Stomach (tissue), 4 donors: Measurements from ENCODE around the gene NDUFS5.

ENCODE experiments used
- EP300 ChIP-seq: sonication (generic); formaldehyde crosslinking; IDR thresholded peaks from one replicate; pipeline ENCODE4 v1.6.1; 2017; ENCODE audit warnings: antibody characterized with exemption
- POLR2A ChIP-seq, 4 donors: fragments of 450-650 bp; IDR thresholded peaks; one replicate each; pipeline ENCODE4 v1.6.1; 2016; ENCODE audit warnings: antibody characterized with exemption in 4 of 4, control low read depth in 2 of 4, mild to moderate bottlenecking in 1 of 4, moderate library complexity in 1 of 4
- POLR2AphosphoS5 ChIP-seq, 3 donors: sonication (generic); formaldehyde crosslinking; IDR thresholded peaks; one replicate each; pipeline ENCODE4 v1.6.1; 2016; ENCODE audit warnings: antibody characterized with exemption in 3 of 3
- TF ChIP-seq, protein P1 (sequence below), 7 experiments: fragments of 450-650 bp in 4 of 7; fragments of 200-600 bp in 3 of 7; sonication (generic) in 3 of 7; IDR thresholded peaks; one replicate each; pipeline ENCODE4 v1.5.1; 2016 to 2019; ENCODE audit warnings: antibody characterized with exemption in 7 of 7, control low read depth in 2 of 7, mild to moderate bottlenecking in 1 of 7

DNA sequence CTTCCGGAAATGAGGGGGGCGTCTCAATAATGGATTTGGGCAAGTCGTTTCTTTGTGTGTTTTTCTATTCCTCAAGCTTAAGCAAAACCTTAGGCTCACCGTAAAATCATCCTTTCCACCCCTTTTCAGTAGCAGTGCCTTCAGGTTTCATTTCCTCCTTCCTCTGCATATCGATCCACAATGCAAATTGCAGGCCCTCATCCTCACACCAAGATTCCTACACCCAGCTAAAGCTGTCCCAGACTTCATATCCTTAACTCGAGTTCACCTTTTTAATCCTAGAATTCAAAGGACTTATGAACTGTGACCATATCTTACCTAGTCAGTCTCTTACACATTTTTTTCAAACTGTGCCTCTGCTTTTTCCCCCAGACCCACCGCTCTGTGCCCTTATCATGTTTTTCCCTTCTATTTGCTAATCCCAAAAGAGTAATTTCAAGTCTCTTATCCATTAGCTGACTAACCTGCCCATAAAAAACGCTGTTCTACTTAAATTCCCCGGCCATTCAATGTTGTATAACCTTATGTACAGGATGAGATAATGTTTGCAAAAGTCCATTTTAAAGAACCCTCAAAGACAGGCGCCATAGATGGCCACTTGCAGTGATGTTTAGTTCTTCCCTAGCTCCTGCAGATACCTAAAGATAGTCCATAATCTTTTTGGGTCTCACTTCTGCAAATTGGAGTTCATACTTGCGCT lies 33.6 kb upstream of the NDUFS5 start:
- TF ChIP-seq, protein P1, sequence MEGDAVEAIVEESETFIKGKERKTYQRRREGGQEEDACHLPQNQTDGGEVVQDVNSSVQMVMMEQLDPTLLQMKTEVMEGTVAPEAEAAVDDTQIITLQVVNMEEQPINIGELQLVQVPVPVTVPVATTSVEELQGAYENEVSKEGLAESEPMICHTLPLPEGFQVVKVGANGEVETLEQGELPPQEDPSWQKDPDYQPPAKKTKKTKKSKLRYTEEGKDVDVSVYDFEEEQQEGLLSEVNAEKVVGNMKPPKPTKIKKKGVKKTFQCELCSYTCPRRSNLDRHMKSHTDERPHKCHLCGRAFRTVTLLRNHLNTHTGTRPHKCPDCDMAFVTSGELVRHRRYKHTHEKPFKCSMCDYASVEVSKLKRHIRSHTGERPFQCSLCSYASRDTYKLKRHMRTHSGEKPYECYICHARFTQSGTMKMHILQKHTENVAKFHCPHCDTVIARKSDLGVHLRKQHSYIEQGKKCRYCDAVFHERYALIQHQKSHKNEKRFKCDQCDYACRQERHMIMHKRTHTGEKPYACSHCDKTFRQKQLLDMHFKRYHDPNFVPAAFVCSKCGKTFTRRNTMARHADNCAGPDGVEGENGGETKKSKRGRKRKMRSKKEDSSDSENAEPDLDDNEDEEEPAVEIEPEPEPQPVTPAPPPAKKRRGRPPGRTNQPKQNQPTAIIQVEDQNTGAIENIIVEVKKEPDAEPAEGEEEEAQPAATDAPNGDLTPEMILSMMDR (IDR thresholded peaks at IDR 0.05) = no peak
- no peak for TF ChIP-seq EP300
- no peak for TF ChIP-seq POLR2A (IDR thresholded peaks at IDR 0.05)
- TF ChIP-seq POLR2AphosphoS5 (IDR thresholded peaks at IDR 0.05) = no peak
